AG04449 (cell line): ENCODE data around the gene NPHS1.

Experiments
- CTCF ChIA-PET: fragments of 350-600 bp; formaldehyde crosslinking; extraction: SDS; loops from one replicate; lab custom pipeline; 2021; ENCODE audit warnings: antibody characterized with exemption; lab: Yijun Ruan, JAX
- POLR2A ChIA-PET: fragments of 400-600, 350-600 bp; formaldehyde crosslinking; extraction: SDS; loops from one replicate; lab custom pipeline; 2020; ENCODE audit warnings: antibody characterized with exemption, inconsistent platforms; lab: Yijun Ruan, JAX
- DNase-seq: peaks from one replicate; pipeline ENCODE4 v3.0.0-alpha.2; 2010; ENCODE audit warnings: low read depth, low spot score
- H3K4me3 ChIP-seq: 2 replicates; pipeline ENCODE4 v1.5.1; 2011; ENCODE audit warnings: low read depth, mild to moderate bottlenecking, control low read depth, low read length
- TF ChIP-seq, protein P1 (sequence below): IDR thresholded peaks from one replicate; pipeline ENCODE4 v1.5.1; 2011; ENCODE audit warnings: mild to moderate bottlenecking, moderate library complexity, low read length, control low read depth, inconsistent platforms; ENCODE audit not compliant: insufficient read depth; ENCODE audit errors: missing control alignments

Gene NPHS1, protein sequence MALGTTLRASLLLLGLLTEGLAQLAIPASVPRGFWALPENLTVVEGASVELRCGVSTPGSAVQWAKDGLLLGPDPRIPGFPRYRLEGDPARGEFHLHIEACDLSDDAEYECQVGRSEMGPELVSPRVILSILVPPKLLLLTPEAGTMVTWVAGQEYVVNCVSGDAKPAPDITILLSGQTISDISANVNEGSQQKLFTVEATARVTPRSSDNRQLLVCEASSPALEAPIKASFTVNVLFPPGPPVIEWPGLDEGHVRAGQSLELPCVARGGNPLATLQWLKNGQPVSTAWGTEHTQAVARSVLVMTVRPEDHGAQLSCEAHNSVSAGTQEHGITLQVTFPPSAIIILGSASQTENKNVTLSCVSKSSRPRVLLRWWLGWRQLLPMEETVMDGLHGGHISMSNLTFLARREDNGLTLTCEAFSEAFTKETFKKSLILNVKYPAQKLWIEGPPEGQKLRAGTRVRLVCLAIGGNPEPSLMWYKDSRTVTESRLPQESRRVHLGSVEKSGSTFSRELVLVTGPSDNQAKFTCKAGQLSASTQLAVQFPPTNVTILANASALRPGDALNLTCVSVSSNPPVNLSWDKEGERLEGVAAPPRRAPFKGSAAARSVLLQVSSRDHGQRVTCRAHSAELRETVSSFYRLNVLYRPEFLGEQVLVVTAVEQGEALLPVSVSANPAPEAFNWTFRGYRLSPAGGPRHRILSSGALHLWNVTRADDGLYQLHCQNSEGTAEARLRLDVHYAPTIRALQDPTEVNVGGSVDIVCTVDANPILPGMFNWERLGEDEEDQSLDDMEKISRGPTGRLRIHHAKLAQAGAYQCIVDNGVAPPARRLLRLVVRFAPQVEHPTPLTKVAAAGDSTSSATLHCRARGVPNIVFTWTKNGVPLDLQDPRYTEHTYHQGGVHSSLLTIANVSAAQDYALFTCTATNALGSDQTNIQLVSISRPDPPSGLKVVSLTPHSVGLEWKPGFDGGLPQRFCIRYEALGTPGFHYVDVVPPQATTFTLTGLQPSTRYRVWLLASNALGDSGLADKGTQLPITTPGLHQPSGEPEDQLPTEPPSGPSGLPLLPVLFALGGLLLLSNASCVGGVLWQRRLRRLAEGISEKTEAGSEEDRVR (N-terminal part only)

DNA sequence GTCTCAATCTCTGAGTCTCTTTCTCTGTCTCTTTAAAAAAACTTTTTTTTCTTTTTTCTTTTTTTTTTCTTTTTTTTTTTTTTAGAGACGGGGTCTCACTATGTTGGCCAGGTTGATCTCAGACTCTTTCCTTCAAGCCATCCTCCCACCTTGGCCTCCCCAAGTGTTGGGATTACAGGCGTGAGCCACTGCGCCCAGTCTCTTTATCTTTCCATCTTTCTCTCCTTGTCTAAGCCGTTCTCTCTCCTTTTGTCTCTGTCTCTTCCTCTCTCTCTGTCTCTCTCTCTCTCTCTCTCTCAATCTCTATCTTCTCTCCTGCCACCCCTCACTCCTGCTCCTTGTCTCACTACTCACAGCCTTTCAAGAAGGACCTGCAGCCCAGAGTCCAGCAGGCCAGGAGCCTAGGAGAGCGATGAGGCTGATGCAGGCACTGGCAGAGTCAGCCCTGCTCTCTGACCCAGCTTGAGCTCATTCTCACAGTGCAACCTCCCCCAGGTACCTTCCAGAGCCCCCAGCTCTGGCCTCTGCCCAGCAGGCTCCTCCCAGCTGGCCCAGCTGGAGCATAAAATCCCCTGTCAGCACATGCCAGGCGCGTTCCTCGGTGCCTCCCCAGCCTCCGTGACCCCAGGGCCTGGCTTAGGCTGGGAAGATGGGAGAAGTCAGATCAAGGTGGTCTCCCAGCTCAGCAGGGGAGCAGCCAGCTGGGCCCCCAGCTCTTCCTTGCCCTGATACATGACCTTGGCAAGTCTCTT lies at the start of gene NPHS1:
TSS of gene NPHS1 (minus strand) at position 476 of the 752 bp plus-strand sequence. CDS start 667 bp downstream, outside the sequence.
- CTCF ChIA-PET: no interaction called here
- H3K4me3 ChIP-seq: no peak within 1 kb of the TSS
- POLR2A ChIA-PET: no interaction called here
- DNase-seq: no peak
- TF ChIP-seq, protein P1, sequence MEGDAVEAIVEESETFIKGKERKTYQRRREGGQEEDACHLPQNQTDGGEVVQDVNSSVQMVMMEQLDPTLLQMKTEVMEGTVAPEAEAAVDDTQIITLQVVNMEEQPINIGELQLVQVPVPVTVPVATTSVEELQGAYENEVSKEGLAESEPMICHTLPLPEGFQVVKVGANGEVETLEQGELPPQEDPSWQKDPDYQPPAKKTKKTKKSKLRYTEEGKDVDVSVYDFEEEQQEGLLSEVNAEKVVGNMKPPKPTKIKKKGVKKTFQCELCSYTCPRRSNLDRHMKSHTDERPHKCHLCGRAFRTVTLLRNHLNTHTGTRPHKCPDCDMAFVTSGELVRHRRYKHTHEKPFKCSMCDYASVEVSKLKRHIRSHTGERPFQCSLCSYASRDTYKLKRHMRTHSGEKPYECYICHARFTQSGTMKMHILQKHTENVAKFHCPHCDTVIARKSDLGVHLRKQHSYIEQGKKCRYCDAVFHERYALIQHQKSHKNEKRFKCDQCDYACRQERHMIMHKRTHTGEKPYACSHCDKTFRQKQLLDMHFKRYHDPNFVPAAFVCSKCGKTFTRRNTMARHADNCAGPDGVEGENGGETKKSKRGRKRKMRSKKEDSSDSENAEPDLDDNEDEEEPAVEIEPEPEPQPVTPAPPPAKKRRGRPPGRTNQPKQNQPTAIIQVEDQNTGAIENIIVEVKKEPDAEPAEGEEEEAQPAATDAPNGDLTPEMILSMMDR: no peak

DNA sequence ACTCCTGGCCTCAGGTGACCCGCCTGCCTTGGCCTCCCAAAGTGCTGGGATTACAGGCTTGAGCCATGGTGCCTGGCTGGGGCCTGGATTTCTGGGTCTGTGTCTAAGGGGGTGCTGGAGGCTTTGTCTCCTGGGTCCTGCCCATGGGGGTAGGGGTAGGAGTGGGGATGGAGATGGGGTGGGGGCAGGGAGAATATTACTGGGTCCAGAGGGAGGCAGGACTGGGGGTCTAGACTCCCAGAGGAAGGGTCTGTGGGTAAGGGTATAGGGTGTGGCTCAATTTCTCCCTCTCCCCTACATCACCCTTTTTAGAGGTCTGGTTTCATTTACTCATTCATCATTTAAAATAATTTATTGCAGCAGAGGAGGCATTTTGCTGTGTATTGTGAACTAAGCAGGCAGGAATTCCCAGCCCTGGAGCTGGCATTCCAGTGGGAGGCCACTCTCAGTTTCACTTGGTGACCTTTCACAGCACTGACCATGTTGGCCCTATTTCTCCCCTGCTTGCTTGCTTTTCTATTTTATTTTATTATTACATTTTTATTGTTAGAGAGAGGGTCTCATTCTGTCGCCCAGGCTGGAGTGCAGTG lies 48.8 kb upstream of the NPHS1 start:
- peak; percentile 9 for DNase-seq
- POLR2A ChIA-PET: interaction anchor here (0.9 to 1.0 kb wide), 2 partner anchors 30 to 214 kb away, joined by 3 read pairs; no protein-coding TSS in a partner anchor
- TF ChIP-seq, protein P1: no peak
- CTCF ChIA-PET: interaction anchor here (0.9 to 1.8 kb wide), 2 partner anchors 19 to 32 kb away, joined by 4 to 7 read pairs; no protein-coding TSS in a partner anchor
- peak overlapping the region; percentile 71 for H3K4me3 ChIP-seq

DNA sequence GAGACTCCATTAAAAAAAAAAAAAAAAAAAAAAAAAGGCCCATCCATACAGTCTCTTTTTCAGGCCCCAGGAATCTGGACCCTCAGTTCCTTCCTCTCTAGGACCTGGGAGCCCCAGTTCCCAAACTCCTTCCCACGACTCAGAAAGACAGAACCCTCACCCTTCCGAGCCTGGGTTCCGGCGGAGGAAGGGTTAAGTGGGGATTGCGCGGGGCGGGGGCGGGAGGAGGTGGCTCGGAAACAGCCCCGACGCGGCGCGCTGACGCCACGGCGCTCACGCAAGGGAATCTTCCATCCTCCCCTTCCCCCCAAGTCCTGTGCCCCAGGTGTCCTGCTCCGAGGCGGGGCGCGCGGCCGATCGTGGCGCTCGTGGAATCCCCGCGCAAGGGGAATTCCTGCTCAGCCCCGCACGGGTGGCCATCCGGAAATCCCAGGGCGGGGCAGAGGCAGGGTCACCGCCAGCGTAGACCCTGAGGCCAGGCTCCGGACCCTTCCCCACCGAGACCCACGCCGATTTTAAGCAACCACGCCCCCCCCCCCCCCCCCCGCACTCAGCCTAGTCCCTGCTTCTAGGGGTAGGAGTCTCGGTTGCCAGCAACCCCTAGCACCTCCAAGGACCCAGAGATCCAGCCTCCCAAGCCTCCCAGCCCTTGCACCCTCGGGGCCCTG lies 47.4 kb upstream of the NPHS1 start:
- POLR2A ChIA-PET: no interaction called here
- DNase-seq: peak; percentile 9
- CTCF ChIA-PET: interaction anchor here (1.8 kb wide), 1 partner anchor 33 kb away, joined by 7 read pairs; no protein-coding TSS in a partner anchor

DNA sequence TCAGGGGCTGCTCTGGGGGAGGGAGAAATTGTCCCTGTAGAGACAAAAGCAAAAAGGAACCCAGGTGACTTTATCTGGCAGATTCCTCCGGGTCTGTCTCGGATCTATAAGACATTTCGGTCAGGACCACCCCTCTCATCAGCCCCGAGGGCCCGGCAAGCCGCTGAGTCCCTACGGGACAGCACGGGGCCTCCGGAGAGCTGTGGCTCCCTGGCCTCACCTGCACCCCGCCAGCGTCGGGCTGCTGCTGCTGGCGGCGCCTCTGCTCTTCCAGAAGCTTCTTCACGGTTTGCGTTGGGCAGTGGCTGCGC lies 46.1 kb upstream of the NPHS1 start:
- POLR2A ChIA-PET: no interaction called here
- H3K4me3 ChIP-seq: peak overlapping the region; percentile 71
- CTCF ChIA-PET: interaction anchor here (1.0 kb wide), 1 partner anchor 17 kb away, joined by 4 read pairs; no protein-coding TSS in a partner anchor
- no peak for DNase-seq
- TF ChIP-seq, protein P1: no peak

More for the DNA sequence above, 47.4 kb upstream of the NPHS1 start:
- TF ChIP-seq, protein P1: no peak
- H3K4me3 ChIP-seq: peak overlapping the region; percentile 71
